ENCODE results near the gene PDLIM3. TPM values are rescaled to one million over a fixed set of nuclear protein-coding genes. Genes with fewer than 3 reads are reported as not detected.

Gene PDLIM3
- total RNA-seq, 1 donor from 2014 or later = not detected

DNA sequence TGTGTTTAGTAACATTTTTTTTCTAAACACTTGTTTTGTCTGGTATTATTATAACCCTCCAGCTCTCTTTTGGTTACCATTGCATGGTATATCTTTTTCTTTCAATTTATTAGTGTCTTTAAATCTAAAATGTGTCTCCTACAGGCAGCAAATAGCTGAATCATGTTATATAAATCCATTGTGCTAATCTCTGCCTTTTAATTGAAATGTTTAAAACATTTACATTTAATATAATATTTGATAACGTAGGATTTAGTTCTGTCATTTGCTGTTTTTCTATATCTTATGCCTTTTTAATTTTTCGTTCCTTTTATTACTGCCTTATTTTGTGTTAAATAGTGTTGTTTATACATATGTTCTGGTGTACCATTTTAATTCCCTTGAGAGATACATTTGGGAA lies 46.7 kb downstream of the PDLIM3 start:
- H3K27ac Mint-ChIP-seq = no peak overlapping the region
- DNase-seq = no peak
- no peak overlapping the region for H3K4me3 Mint-ChIP-seq
- no peaks in the 10 kb centered on the region for H3K36me3 Mint-ChIP-seq (ENCODE audit: low read depth)
- H3K9me3 Mint-ChIP-seq = peaks cover 12% of the 10 kb centered on the region
- intact Hi-C loops (cut with micrococcal nuclease) = no loop called here
- no peaks in the 10 kb centered on the region for H3K4me1 Mint-ChIP-seq
- peaks cover 16% of the 10 kb centered on the region for H3K27me3 Mint-ChIP-seq

DNA sequence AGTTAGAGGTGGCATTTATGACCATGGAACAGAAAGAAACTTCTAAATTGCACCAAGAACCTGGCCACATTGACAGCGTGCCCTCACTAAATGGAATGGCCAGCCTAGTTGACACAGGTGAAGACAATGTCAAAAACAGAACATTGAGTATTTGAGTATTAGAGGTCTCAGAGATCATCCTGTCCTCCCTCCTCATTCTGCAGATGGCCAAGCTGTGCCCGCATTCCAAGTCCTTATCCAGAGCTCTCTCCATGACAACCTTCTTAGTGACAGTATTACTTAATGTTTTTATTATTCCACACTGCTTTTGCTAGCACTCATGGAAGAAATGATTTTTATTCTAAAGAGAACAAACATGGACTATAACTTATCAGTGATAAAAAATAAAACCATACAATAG lies 53.9 kb downstream of the PDLIM3 start:
- Mint-ChIP-seq H3K27ac (no peak overlapping the region), H3K9me3 (no peaks in the 10 kb centered on the region), H3K4me3 (no peak overlapping the region), H3K36me3 (ENCODE audit: low read depth) (no peaks in the 10 kb centered on the region), H3K27me3 (peaks cover 59% of the 10 kb centered on the region), H3K4me1 (no peaks in the 10 kb centered on the region)
- intact Hi-C loops (cut with micrococcal nuclease) = no loop called here
- peak; percentile 41 for DNase-seq

DNA sequence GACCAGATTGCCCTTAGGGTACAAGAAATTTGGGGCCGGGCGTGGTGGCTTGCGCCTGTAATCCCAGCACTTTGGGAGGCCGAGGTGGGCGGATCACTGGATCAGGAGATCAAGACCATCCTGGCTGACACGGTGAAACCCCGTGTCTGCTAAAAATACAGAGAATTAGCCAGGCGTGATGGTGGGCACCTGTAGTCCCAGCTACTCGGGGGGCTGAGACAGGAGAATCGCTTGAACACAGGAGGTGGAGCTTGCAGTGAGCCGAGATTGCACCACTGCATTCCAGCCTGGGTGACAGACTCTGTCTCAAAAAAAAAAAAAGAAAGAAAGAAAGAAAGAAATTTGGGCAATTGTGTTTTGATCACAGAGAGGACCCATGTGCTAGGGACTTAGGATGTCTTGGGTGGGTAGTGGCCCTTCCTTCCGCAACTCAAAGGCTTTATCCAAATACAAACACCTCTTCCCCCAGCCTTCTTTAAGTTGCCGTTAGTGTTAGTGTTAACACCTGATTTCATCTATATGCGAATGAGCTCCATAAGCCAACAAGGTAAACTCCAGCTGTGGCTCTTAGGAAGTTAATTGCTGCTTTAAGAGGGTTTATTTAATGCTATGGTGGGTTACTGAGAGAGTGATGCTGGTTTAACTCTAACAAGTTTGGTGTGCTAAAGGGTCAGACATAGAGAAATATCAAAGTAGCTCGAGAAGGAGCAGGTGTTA lies 55.1 kb downstream of the PDLIM3 start:
- Mint-ChIP-seq H3K4me3 (no peak overlapping the region), H3K27ac (no peak overlapping the region), H3K27me3 (peaks cover 59% of the 10 kb centered on the region), H3K9me3 (no peaks in the 10 kb centered on the region), H3K4me1 (no peaks in the 10 kb centered on the region), H3K36me3 (ENCODE audit: low read depth) (no peaks in the 10 kb centered on the region)
- intact Hi-C loops (cut with micrococcal nuclease) = no loop called here
- DNase-seq = peak; percentile 34

DNA sequence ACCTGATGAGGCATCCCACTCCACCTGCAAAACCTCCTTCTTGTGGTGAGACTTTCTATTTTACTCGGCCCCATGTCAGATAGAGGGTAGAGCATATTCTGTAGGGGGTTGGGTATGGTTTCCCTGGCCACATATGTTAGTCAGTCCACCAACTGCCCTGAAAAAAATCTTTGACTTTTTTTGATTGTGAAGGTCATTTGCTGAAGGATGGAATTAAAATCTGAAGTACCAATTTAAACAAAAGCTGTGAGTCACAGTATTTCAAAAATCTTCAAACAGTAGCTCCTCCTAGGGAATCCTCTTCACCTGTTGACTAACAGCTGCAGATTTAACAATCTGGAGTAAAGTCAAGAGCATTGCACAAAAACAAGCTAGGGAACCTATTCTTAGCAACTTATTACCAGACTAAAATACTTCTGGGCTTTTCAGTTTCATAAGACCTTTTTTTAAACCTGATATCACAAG lies 55.8 kb downstream of the PDLIM3 start:
- DNase-seq = no peak
- Mint-ChIP-seq H3K4me1 (no peaks in the 10 kb centered on the region), H3K9me3 (no peaks in the 10 kb centered on the region), H3K36me3 (ENCODE audit: low read depth) (no peaks in the 10 kb centered on the region), H3K27ac (no peak overlapping the region), H3K27me3 (peaks cover 59% of the 10 kb centered on the region), H3K4me3 (no peak overlapping the region)
- intact Hi-C loops (cut with micrococcal nuclease) = no loop called here

DNA sequence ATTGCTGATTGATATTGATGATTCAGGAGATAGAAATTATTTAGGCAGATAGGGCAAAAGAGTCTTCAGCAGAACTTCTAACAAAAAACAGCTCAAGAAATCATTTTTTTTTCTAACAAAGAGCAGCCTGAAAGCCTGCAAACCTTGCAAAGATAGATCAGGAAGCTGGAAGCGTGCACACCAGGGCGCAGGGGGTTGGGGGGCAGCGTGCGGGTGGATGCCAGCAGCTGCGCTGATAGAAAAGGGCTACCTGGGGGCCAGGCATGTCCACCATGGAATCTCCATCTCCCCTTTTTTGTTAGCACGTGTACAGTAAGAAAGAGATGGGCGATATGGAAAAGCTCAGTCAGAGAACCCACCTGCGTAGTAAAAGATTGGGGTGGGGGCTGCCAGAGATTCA lies 62.1 kb downstream of the PDLIM3 start:
- intact Hi-C loops (cut with micrococcal nuclease) = loop anchor here (5.0 kb wide), 2 partner anchors 564 to 719 kb away; partner anchors contain the start of gene CYP4V2
- peaks cover 8% of the 10 kb centered on the region for H3K4me1 Mint-ChIP-seq

DNA sequence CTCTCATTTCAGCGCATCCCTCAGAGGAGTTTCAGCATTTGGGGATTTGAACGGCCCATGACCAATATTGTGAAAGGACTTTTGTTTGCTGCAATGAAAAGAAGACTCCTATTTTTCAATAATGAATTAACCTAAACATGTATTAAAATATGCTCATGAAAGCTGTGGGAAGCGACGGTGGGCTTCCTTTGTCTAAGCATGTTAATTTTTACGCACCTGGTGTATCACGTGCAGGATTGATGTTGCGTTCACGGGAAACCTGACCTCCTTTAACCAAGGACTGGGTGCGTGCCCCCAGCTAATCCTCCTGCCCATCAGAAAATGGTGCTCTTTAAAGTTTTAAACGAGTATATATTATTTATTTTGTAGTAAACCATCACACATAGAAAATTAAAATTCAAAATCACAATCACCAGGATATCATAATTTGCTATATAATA lies 63.2 kb downstream of the PDLIM3 start:
- intact Hi-C loops (cut with micrococcal nuclease) = loop anchor here (5.0 kb wide), 2 partner anchors 565 to 720 kb away; partner anchors contain the start of gene CYP4V2
- Mint-ChIP-seq H3K27me3 (peaks cover 49% of the 10 kb centered on the region), H3K36me3 (ENCODE audit: low read depth) (no peaks in the 10 kb centered on the region), H3K4me1 (peaks cover 8% of the 10 kb centered on the region), H3K9me3 (no peaks in the 10 kb centered on the region), H3K4me3 (peak overlapping the region; percentile 83), H3K27ac (no peak overlapping the region)
- no peak for DNase-seq

More for the DNA sequence above, 62.1 kb downstream of the PDLIM3 start:
- Mint-ChIP-seq H3K27me3 (peaks cover 44% of the 10 kb centered on the region), H3K9me3 (no peaks in the 10 kb centered on the region), H3K36me3 (ENCODE audit: low read depth) (no peaks in the 10 kb centered on the region), H3K4me3 (no peak overlapping the region), H3K27ac (no peak overlapping the region)
- DNase-seq = peak; percentile 48

DNA sequence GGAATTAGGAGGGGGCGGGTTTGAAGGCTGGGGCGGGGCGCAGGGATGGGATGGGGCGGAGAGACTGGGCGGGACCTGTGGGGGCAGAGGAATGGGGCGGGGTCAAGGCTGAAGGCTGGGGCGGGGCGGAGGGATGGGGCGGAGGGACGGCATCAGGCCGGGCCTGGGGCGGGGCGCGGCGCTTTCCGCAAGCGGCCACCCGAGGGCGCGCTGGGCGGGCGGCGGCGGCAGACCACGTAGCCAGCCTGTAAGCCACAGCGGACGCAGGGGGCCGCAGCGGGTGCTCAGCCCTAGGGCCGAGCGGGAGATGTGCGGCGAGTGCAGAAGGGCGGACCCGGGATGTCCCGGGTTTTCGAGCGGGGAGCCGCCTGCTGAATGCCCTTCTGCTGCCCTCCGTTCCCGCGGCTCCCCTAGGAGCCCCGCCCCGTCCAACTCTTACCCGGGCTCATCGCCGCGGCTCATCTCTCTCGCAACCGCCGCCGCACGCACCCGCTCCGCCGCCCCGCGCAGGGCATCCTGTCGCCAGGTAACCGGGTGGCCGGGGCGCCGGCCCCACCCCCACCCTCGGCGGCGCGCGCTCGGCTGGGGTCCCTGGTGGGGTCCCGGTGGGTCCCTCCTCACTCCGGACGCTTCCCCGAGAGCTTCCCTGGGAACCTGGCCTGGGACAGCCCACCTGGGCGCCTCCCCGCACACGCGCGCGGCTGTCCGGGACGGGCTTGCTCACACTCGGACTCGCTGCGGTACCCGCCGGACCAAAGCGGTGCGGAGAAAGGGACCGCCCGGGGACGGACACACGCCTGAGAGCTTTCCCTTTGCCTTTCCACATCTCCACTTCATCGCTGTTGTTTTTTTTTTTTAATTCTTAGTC lies 63.8 kb downstream of the PDLIM3 start, which contains the start of gene CCDC110:
Gene CCDC110 (minus strand): TSS at position 499 of the 868 bp plus-strand sequence. CDS start 50 bp downstream, at position 449.
- intact Hi-C loops (cut with micrococcal nuclease) = loop anchor here (1.0 to 5.0 kb wide), 7 partner anchors 46 to 823 kb away; partner anchors contain the start of genes ANKRD37, CASP3, CYP4V2 and PRIMPOL
- H3K4me3 Mint-ChIP-seq = peak within 1 kb of the TSS; percentile 83
- H3K27me3 Mint-ChIP-seq = peaks cover 49% of the 10 kb centered on the region
- DNase-seq = peak; percentile 95
- H3K4me1 Mint-ChIP-seq = peaks cover 8% of the 10 kb centered on the region
- no peak within 1 kb of the TSS for H3K27ac Mint-ChIP-seq
- no peaks in the 10 kb centered on the region for H3K9me3 Mint-ChIP-seq
- H3K36me3 Mint-ChIP-seq (ENCODE audit: low read depth) = no peaks in the 10 kb centered on the region

DNA sequence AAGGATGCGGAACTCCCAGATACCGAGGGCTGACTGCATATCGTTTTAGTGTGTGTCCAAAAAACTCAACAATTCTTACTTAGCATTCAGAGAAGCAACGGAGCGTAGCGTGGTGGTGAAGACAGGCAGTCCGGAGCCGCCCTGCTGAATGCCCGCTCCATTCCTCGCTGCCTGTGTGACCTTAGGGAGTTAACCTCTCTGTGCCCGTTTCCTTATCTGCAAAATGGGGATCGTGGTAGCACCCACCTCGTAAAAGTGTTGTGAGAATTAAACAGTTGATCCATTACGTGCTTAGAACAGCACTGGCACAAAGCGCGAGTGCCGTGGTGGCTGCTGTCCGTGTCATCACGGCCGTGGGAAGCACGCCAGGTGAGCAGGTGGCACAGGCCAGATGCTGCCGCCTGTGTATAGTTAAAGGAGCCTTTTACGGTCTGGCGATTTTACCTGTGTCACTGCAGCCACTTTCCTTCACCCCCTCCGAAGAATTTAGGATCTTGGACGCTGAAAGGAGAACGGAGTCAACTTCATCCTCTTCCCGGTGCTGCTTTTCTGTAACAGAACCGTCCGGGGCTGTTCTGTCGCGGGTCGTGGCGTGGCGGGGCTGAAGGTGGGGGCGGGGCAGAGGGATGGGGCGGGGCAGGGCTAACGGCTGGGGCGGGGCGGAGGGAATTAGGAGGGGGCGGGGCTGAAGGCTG lies 64.7 kb downstream of the PDLIM3 start:
- Mint-ChIP-seq H3K27ac (no peak overlapping the region), H3K36me3 (ENCODE audit: low read depth) (no peaks in the 10 kb centered on the region), H3K4me1 (peaks cover 8% of the 10 kb centered on the region), H3K4me3 (peak overlapping the region; percentile 77), H3K9me3 (no peaks in the 10 kb centered on the region), H3K27me3 (peaks cover 55% of the 10 kb centered on the region)
- DNase-seq = peak; percentile 79
- intact Hi-C loops (cut with micrococcal nuclease) = loop anchor here (1.0 to 5.0 kb wide), 7 partner anchors 45 to 822 kb away; partner anchors contain the start of genes ANKRD37, CASP3, CYP4V2 and PRIMPOL

DNA sequence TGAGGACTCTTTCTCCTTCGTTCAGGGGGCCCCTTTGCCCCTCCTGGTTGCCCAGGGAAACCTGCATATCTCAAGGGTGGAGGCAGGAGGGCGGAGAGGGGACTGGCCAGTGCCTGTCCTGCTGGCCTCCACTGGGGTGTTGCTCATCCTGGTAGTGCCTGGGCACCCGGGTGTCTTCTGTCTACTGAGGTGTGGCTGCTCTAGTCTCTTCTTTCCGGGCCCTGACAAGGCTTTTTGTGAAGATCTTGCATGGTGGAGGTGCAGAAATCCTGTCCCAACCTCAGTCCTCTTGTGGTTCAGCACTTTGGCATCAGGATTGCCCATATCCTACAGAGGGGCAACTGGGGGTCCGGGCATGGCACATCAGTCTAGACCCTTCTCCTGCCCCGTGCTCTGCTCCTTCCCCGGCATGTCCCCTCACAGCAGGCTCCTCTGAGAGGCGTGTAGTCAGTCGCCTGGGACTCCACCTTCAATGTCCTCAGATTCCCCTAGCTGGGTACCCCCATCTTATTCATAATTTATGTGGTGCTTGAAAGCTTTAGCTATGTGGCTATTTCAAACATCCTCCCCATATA lies 65.6 kb downstream of the PDLIM3 start:
- H3K36me3 Mint-ChIP-seq (ENCODE audit: low read depth) = no peaks in the 10 kb centered on the region
- H3K4me1 Mint-ChIP-seq = peaks cover 8% of the 10 kb centered on the region
- peak; percentile 61 for DNase-seq
- H3K4me3 Mint-ChIP-seq = no peak overlapping the region
- H3K9me3 Mint-ChIP-seq = no peaks in the 10 kb centered on the region
- intact Hi-C loops (cut with micrococcal nuclease) = loop anchor here (2.0 to 5.0 kb wide), 3 partner anchors 568 to 821 kb away; partner anchors contain the start of genes CASP3, CYP4V2 and PRIMPOL
- H3K27ac Mint-ChIP-seq = no peak overlapping the region
- H3K27me3 Mint-ChIP-seq = peaks cover 61% of the 10 kb centered on the region

DNA sequence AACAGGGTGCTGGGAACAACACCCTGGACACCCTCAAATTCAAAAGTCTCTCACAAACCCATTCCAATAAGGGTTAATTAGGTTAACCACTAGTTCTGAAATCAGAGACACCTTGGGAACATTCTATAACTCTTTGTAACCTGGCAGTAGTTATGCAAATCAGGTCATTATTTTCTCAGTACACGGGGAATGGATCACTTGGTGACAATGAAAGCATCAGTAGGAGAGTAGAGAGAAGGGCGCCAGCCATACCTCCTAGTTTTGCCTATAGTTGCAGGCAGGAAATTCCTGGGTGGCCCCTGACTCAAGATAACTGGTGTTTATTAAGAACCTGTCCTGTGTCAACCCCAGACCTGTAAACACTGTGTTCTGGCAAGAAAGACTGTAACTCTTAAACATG lies 66.3 kb downstream of the PDLIM3 start:
- Mint-ChIP-seq H3K36me3 (ENCODE audit: low read depth) (no peaks in the 10 kb centered on the region), H3K4me3 (no peak overlapping the region), H3K9me3 (no peaks in the 10 kb centered on the region), H3K27ac (no peak overlapping the region), H3K27me3 (peaks cover 64% of the 10 kb centered on the region), H3K4me1 (peaks cover 8% of the 10 kb centered on the region)
- DNase-seq = peak; percentile 54
- intact Hi-C loops (cut with micrococcal nuclease) = no loop called here

DNA sequence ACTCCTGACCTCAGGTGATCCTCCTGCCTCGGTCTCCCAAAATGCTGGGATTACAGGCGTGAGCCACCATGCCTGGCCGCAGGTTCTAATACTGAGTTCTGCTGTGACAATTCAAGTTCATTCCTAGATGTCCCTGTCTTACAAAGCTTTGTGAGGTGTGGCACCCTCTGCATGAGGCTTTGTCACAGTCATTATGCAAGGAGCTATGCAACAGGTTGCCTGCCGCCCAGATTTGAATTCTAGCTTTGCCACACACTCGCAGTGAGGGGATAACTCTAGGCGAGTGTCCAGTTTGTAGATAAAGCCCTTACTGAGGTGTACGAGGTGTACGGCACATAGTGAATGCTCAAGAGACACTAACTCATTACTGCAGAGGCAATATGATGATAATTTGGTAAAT lies 67.3 kb downstream of the PDLIM3 start:
- no peaks in the 10 kb centered on the region for H3K9me3 Mint-ChIP-seq
- DNase-seq = no peak
- H3K27me3 Mint-ChIP-seq = peaks cover 62% of the 10 kb centered on the region
- H3K4me1 Mint-ChIP-seq = peaks cover 8% of the 10 kb centered on the region
- H3K36me3 Mint-ChIP-seq (ENCODE audit: low read depth) = no peaks in the 10 kb centered on the region
- intact Hi-C loops (cut with micrococcal nuclease) = no loop called here
- H3K27ac Mint-ChIP-seq = no peak overlapping the region
- H3K4me3 Mint-ChIP-seq = no peak overlapping the region

DNA sequence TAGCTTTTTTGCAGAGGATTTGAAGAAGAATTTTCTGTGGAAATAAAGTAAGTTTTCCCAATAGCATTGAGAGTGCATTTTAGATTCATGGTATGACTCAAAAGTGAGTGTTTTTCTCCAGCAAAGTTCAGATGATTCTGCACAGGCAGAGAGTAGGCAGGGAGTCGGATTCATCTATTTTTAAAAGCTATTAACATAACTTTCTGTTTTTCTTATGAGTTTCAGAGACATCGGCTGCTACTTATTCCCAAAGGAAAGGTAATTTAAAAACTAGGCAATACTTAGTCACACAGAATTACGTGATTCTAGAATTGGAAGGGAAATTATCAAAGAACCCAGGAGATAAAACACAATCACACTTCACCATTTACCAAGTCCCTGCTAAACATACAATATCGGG lies 68.2 kb downstream of the PDLIM3 start:
- intact Hi-C loops (cut with micrococcal nuclease) = no loop called here
- DNase-seq = no peak
- no peak overlapping the region for H3K27ac Mint-ChIP-seq
- no peaks in the 10 kb centered on the region for H3K36me3 Mint-ChIP-seq (ENCODE audit: low read depth)
- no peaks in the 10 kb centered on the region for H3K9me3 Mint-ChIP-seq
- H3K4me3 Mint-ChIP-seq = no peak overlapping the region
- peaks cover 59% of the 10 kb centered on the region for H3K27me3 Mint-ChIP-seq
- H3K4me1 Mint-ChIP-seq = peaks cover 8% of the 10 kb centered on the region

DNA sequence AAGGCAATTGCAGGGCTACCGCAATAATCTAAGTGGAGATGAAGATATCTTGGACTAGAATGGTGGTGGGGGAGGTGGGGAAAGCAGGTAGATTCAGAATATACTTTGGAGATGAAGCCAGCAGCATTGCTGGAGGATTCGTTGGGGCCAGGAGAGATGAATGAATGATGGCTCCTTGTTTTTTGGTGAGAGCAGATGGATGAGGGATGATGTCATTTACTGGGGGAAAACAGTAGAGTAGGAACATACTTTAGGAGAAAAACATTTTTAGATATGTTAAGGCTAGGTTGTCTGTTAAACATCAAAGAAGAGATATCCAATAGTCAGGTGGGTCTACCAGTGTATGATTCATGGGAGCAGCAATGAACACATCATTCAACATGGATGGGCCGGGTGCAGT lies 69.6 kb downstream of the PDLIM3 start:
- Mint-ChIP-seq H3K9me3 (no peaks in the 10 kb centered on the region), H3K4me1 (peaks cover 5% of the 10 kb centered on the region), H3K27me3 (peaks cover 56% of the 10 kb centered on the region)

More for the DNA sequence above, 69.6 kb downstream of the PDLIM3 start:
- Mint-ChIP-seq H3K36me3 (ENCODE audit: low read depth) (no peaks in the 10 kb centered on the region), H3K4me3 (no peak overlapping the region), H3K27ac (no peak overlapping the region)
- no peak for DNase-seq
- intact Hi-C loops (cut with micrococcal nuclease) = no loop called here

All from activated CD4-positive, alpha-beta T cell treated with anti-CD3 and anti-CD28 coated beads, Interleukin-2, amount 10 ng/mL, durations not matched to agents 24 days and 14 days (primary cell).